Panc1 (cell line): ENCODE data around the gene ASB5. TPM values are rescaled to one million over a fixed set of nuclear protein-coding genes. Genes with fewer than 3 reads are reported as not detected.
"Not testable (repeated sequence)": the region's sequence is repeated elsewhere in the genome, so short reads cannot be mapped to it uniquely, and the experiment has no call there.

ENCODE experiments used
- ATAC-seq: fragments of 200-7000 bp; cut with Tn5 transposase; 2 replicates; pipeline ENCODE4 v1.9.1; 2020; ENCODE audit warnings: mild to moderate bottlenecking, moderate library complexity
- BruUV-seq: library from RNA; stranded (reverse); fragments of 400-500 nt; replicated peaks from 2 replicates; lab custom pipeline; 2021; lab: Mats Ljungman, UMichigan
- CTCF ChIA-PET: fragments of 300-600 bp; sonication (Branson Sonifier 250); formaldehyde crosslinking; loops from one replicate; lab custom pipeline; 2022; ENCODE audit warnings: antibody characterized with exemption; lab: Charles Lee
- POLR2A ChIA-PET: fragments of 300-600 bp; sonication (Branson Sonifier 250); formaldehyde crosslinking; loops from one replicate; lab custom pipeline; 2022; ENCODE audit warnings: antibody characterized with exemption; lab: Charles Lee
- DNase-seq: peaks from one replicate; pipeline ENCODE4 v3.0.0-alpha.2; 2010; ENCODE audit warnings: low read depth, low spot score
- H3K27ac ChIP-seq: 2 replicates; pipeline ENCODE4 v1.5.1; 2011; ENCODE audit warnings: mild to moderate bottlenecking, low read length, inconsistent platforms
- H3K27me3 ChIP-seq: fragments of 200-500 bp; sonication (Bioruptor generic); 2 replicates; pipeline ENCODE4 v1.6.0; 2014; ENCODE audit warnings: low read length, inconsistent platforms; ENCODE audit not compliant: control insufficient read depth, insufficient read depth
- H3K36me3 ChIP-seq: fragments of 200-500 bp; sonication (Bioruptor generic); 2 replicates; pipeline ENCODE4 v1.5.1; 2014; ENCODE audit warnings: inconsistent platforms, mild to moderate bottlenecking, low read length, moderate library complexity; ENCODE audit not compliant: control insufficient read depth, insufficient read depth
- H3K4me1 ChIP-seq: 2 replicates; pipeline ENCODE4 v1.5.1; 2011; ENCODE audit warnings: inconsistent platforms, mild to moderate bottlenecking, low read length, moderate library complexity; ENCODE audit not compliant: control insufficient read depth, insufficient read depth
- H3K4me3 ChIP-seq, 2 experiments: 2 replicates each; pipeline ENCODE4 v1.5.1; 2011 to 2012; ENCODE audit warnings: low read depth in 2 of 2, low read length in 2 of 2, mild to moderate bottlenecking in 2 of 2, inconsistent platforms in 1 of 2, moderate library complexity in 1 of 2
- H3K9me3 ChIP-seq: fragments of 200-500 bp; sonication (Bioruptor generic); 2 replicates; pipeline ENCODE4 v1.5.1; 2014; ENCODE audit warnings: low read depth, mild to moderate bottlenecking, inconsistent platforms, low read length, moderate library complexity; ENCODE audit not compliant: control insufficient read depth, insufficient read depth
- CTCF ChIP-seq: fragments of 450-650 bp; IDR thresholded peaks from 2 replicates; pipeline ENCODE4 v1.5.1; 2017; ENCODE audit warnings: mild to moderate bottlenecking
- POLR2AphosphoS5 ChIP-seq: IDR thresholded peaks from 2 replicates; pipeline ENCODE4 v1.6.1; 2012; ENCODE audit warnings: mild to moderate bottlenecking, low read depth, low read length, moderate library complexity
- SIN3A ChIP-seq: IDR thresholded peaks from 2 replicates; pipeline ENCODE4 v1.6.1; 2012; ENCODE audit warnings: low read depth, mild to moderate bottlenecking, low read length, moderate library complexity, borderline replicate concordance; ENCODE audit not compliant: insufficient read depth
- TCF7L2 ChIP-seq: IDR thresholded peaks from 2 replicates; pipeline ENCODE4 v1.6.1; 2011; ENCODE audit warnings: mild to moderate bottlenecking, low read depth, low read length, inconsistent platforms
- in situ Hi-C: cut with HindIII; loops from 2 replicates; pipeline ENCODE4 v1.10.0; 2016; ENCODE audit warnings: low sequenced_read_pairs, low pct_unique_long_range_greater_than_20kb
- intact Hi-C: fragments of 100-400 bp; cut with micrococcal nuclease; formaldehyde crosslinking; loops from one replicate; pipeline ENCODE4 v1.10.0; 2022; ENCODE audit not compliant: unreplicated experiment
- total RNA-seq: library from RNA; stranded (reverse); gene quantifications from one replicate; pipeline ENCODE4 v1.2.1, GENCODE V29; 2021; ENCODE audit not compliant: unreplicated experiment
- TF ChIP-seq, protein P1 (sequence below), 2 experiments: IDR thresholded peaks; 2 replicates each; pipeline ENCODE4 v1.6.1; 2011 to 2012; ENCODE audit warnings: low read depth in 2 of 2, control low read depth in 1 of 2, low read length in 1 of 2, mild to moderate bottlenecking in 1 of 2, moderate library complexity in 1 of 2; ENCODE audit not compliant: insufficient read depth in 1 of 2

The ASB5 gene
- total RNA-seq, 1 experiment from 2014 or later: not detected

DNA sequence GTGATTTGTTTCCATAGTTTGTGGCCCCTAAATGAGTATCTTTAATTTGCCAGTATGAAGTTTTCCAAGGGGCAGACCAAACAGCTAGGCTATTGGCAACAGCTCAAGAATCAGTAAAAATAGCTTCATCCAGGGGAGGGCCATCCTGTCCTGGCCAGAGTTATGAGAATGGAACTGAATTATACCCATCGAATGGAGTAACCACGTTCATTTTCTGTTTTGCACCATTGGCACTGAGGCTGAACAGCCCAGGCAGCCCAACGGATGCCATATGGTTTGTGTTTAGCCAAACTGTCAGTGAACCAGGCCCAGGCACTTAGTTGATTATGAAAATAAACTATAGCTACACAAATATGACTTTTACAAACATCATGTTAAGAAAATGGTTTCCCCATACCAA lies 17.7 kb upstream of the ASB5 start:
- TF ChIP-seq SIN3A: no peak
- no peak for TF ChIP-seq TCF7L2
- TF ChIP-seq CTCF: no peak
- TF ChIP-seq, protein P1, sequence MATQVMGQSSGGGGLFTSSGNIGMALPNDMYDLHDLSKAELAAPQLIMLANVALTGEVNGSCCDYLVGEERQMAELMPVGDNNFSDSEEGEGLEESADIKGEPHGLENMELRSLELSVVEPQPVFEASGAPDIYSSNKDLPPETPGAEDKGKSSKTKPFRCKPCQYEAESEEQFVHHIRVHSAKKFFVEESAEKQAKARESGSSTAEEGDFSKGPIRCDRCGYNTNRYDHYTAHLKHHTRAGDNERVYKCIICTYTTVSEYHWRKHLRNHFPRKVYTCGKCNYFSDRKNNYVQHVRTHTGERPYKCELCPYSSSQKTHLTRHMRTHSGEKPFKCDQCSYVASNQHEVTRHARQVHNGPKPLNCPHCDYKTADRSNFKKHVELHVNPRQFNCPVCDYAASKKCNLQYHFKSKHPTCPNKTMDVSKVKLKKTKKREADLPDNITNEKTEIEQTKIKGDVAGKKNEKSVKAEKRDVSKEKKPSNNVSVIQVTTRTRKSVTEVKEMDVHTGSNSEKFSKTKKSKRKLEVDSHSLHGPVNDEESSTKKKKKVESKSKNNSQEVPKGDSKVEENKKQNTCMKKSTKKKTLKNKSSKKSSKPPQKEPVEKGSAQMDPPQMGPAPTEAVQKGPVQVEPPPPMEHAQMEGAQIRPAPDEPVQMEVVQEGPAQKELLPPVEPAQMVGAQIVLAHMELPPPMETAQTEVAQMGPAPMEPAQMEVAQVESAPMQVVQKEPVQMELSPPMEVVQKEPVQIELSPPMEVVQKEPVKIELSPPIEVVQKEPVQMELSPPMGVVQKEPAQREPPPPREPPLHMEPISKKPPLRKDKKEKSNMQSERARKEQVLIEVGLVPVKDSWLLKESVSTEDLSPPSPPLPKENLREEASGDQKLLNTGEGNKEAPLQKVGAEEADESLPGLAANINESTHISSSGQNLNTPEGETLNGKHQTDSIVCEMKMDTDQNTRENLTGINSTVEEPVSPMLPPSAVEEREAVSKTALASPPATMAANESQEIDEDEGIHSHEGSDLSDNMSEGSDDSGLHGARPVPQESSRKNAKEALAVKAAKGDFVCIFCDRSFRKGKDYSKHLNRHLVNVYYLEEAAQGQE (IDR thresholded peaks at IDR 0.05; ENCODE audit: insufficient read depth in 1 of 2, low read depth in 2 of 2, low read length in 1 of 2): no peak
- no peak for TF ChIP-seq POLR2AphosphoS5
- Histone ChIP-seq H3K9me3 (no peaks in the 10 kb centered on the region), H3K27ac (no peak overlapping the region), H3K36me3 (no peaks in the 10 kb centered on the region), H3K27me3 (no peaks in the 10 kb centered on the region), H3K4me3 (no peak overlapping the region), H3K4me1 (no peaks in the 10 kb centered on the region)
- CTCF ChIA-PET: no interaction called here
- ATAC-seq (no peak), DNase-seq (no peak)
- in situ Hi-C loops: no loop called here
- intact Hi-C loops: no loop called here
- POLR2A ChIA-PET: no interaction called here
- BruUV-seq: no TSS peak

DNA sequence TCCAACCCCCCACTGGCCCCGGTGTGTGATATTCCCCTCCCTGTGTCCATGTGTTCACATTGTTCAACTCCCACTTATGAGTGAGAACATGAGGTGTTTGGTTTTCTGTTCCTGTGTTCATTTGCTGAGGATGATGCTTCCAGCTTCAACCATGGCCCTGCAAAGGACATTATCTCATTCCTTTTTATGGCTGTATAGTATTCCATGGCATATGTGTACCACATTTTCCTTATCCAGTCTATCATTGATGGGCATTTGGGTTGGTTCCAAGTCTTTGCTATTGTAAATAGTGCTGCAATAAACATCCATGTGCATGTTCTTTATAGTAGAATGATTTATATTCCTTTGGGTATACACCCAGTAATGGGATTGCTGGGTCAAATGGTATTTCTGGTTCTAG lies 10.5 kb upstream of the ASB5 start:
- ATAC-seq, H3K4me3 ChIP-seq, CTCF ChIA-PET, H3K9me3 ChIP-seq, H3K4me1 ChIP-seq, DNase-seq, in situ Hi-C loops, H3K36me3 ChIP-seq, H3K27ac ChIP-seq, H3K27me3 ChIP-seq, BruUV-seq, POLR2A ChIA-PET: not testable (repeated sequence)
- intact Hi-C loops: loop anchor here (5.0 kb wide), 1 partner anchor 242 kb away; no protein-coding TSS in a partner anchor

DNA sequence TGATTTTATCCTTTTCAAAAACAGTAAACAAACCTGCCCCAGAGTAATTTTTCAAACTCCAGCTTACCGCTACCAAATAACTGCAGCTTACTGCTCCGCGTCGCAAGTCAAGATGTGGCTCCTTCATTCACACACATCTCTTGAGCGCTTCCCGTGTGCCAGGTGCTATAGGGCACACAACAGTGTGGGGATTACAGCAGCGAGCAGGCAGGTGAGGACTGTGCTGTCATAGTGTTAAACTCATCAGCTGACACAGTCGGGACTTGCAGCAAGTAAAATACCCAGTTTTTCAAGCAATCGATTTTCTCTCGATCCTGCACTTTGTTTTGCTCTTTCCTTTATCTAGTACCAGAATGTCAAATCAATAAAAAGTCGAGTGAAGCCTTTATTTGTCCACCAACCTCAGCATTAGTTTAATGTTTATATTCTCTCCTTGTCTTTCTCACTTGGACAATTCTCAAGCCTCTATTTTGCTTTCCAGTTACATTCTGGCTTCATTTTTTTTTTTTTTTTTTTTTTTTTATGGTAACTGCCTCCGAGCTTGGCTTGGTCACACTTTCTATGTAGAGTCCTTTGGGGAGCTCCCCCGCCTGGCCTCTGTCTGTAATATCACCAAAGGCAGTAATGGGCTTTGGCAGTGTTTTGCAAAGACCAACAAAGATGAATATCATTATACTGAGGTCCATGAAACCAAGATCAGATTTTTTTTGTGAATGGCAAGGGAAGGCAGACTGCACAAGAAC lies 8.3 kb upstream of the ASB5 start:
- Histone ChIP-seq H3K4me3 (peak overlapping the region; percentile 12 to 59), H3K27me3 (no peaks in the 10 kb centered on the region), H3K36me3 (no peaks in the 10 kb centered on the region), H3K9me3 (no peaks in the 10 kb centered on the region), H3K4me1 (no peaks in the 10 kb centered on the region), H3K27ac (no peak overlapping the region)
- POLR2A ChIA-PET: no interaction called here
- TF ChIP-seq CTCF (peak; percentile 74), SIN3A (no peak), TCF7L2 (no peak)
- CTCF ChIA-PET: interaction anchor here (0.6 to 1.0 kb wide), 5 partner anchors 42 to 280 kb away, joined by 3 to 5 read pairs (median 3); no protein-coding TSS in a partner anchor
- in situ Hi-C loops: no loop called here
- ATAC-seq: peak; percentile 93
- no TSS peak for BruUV-seq
- DNase-seq: no peak
- intact Hi-C loops: loop anchor here (5.0 kb wide), 1 partner anchor 240 kb away; no protein-coding TSS in a partner anchor
